ENCODE measurements around the gene CLNK. TPM values are rescaled to one million over a fixed set of nuclear protein-coding genes. Genes with fewer than 3 reads are reported as not detected.
A peak's percentile ranks its signal among the peaks of the same experiment; 100 is the strongest.

The CLNK gene
- total and polyA plus RNA-seq, 8 donors = 0.08 to 2.7 (median 0.72) TPM; not detected in 4

GRCh38 chr4:10459305-10459704 is 225.3 kb downstream of the CLNK start:
- intact Hi-C loops (cut with DNase I; ENCODE audit: low total_unique reads) = no loop called here
- 88 to 96% (median 89%) methylated on average over 8 of the region's 8 CpGs for WGBS, 5 donors

GRCh38 chr4:10458177-10458576 is 226.4 kb downstream of the CLNK start:
- Histone ChIP-seq H3K4me1 (peaks cover 13 to 29% (median 22%) of the 10 kb centered on the region in 4 donors), H3K36me3 (peaks cover 0 to 20% (median 14%) of the 10 kb centered on the region in 4 donors), H3K27me3 (peaks cover 8 to 37% (median 22%) of the 10 kb centered on the region in 3 donors), H3K9me3 (peaks cover 0 to 14% (median 2%) of the 10 kb centered on the region in 4 donors), H3K27ac (no peak overlapping the region), H3K4me3 (no peak overlapping the region)
- peak in 1 of 2 donors; percentile 20 for DNase-seq
- intact Hi-C loops (cut with DNase I; ENCODE audit: low total_unique reads) = no loop called here
- WGBS, 5 donors = 63 to 72% (median 66%) methylated on average over 10 to 13 of the region's 13 CpGs
- TF ChIP-seq POLR2AphosphoS5 (IDR thresholded peaks at IDR 0.05) (no peak), CTCF (IDR thresholded peaks at IDR 0.05) (no peak), POLR2A (IDR thresholded peaks at IDR 0.05) (no peak), EP300 (IDR thresholded peaks at IDR 0.05) (no peak)

More at GRCh38 chr4:10459305-10459704, 225.3 kb downstream of the CLNK start:
- Histone ChIP-seq H3K36me3 (peaks cover 0 to 8% (median 6%) of the 10 kb centered on the region in 4 donors), H3K4me3 (no peak overlapping the region), H3K27me3 (peaks cover 8 to 48% (median 22%) of the 10 kb centered on the region in 3 donors), H3K9me3 (peaks cover 0 to 14% (median 2%) of the 10 kb centered on the region in 4 donors), H3K27ac (no peak overlapping the region), H3K4me1 (peaks cover 13 to 29% (median 22%) of the 10 kb centered on the region in 4 donors)
- no peak for DNase-seq
- TF ChIP-seq EP300 (IDR thresholded peaks at IDR 0.05) = no peak
- no peak for TF ChIP-seq POLR2AphosphoS5 (IDR thresholded peaks at IDR 0.05)
- no peak for TF ChIP-seq POLR2A (IDR thresholded peaks at IDR 0.05)
- no peak for TF ChIP-seq CTCF (IDR thresholded peaks at IDR 0.05)

- peaks cover 8 to 28% (median 22%) of the 10 kb centered on the region in 3 donors for H3K27me3 ChIP-seq
- TF ChIP-seq POLR2A (IDR thresholded peaks at IDR 0.05) (no peak), POLR2AphosphoS5 (IDR thresholded peaks at IDR 0.05) (peak in 1 of 3 donors; percentile 28)
- peak; percentile 67 to 94 for DNase-seq
- H3K4me3 ChIP-seq = peak within 1 kb of the TSS; percentile 60 to 64 (median 62)
- WGBS, 5 donors = 4 to 40% (median 7%) methylated on average over 2 to 60 of the region's 60 CpGs
- intact Hi-C loops (cut with DNase I; ENCODE audit: low total_unique reads) = no loop called here
- H3K9me3 ChIP-seq = peaks cover 0 to 14% (median 2%) of the 10 kb centered on the region in 4 donors
- H3K4me1 ChIP-seq = peaks cover 13 to 29% (median 22%) of the 10 kb centered on the region in 4 donors
- H3K27ac ChIP-seq = peak within 1 kb of the TSS in 4 of 5 donors; percentile 53 to 83 (median 69)
- H3K36me3 ChIP-seq = peaks cover 3 to 28% (median 22%) of the 10 kb centered on the region in 4 donors
Observed at GRCh38 chr4:10457255-10457801, 227.2 kb downstream of the CLNK start, which contains the start of gene ZNF518B. TSS of gene ZNF518B (minus strand) at chr4:10457426. CDS start at chr4:10446328, 11,098 bp downstream.

GRCh38 chr4:10456595-10457254 is 227.8 kb downstream of the CLNK start:
- Histone ChIP-seq H3K4me3 (peak overlapping the region; percentile 60 to 64 (median 62)), H3K9me3 (peaks cover 0 to 8% (median 2%) of the 10 kb centered on the region in 4 donors), H3K36me3 (peaks cover 3 to 34% (median 28%) of the 10 kb centered on the region in 4 donors), H3K4me1 (peaks cover 12 to 27% (median 21%) of the 10 kb centered on the region in 4 donors), H3K27me3 (peaks cover 2 to 22% (median 16%) of the 10 kb centered on the region in 3 donors), H3K27ac (peak overlapping the region in 4 of 5 donors; percentile 53 to 83 (median 69))
- TF ChIP-seq CTCF (IDR thresholded peaks at IDR 0.05) = no peak
- TF ChIP-seq EP300 (IDR thresholded peaks at IDR 0.05) = no peak
- TF ChIP-seq POLR2AphosphoS5 (IDR thresholded peaks at IDR 0.05) = no peak
- no peak for TF ChIP-seq POLR2A (IDR thresholded peaks at IDR 0.05)
- 3 to 25% (median 7%) methylated on average over 11 to 96 of the region's 96 CpGs for WGBS, 5 donors
- intact Hi-C loops (cut with DNase I; ENCODE audit: low total_unique reads) = no loop called here
- peak; percentile 50 to 87 for DNase-seq
